NCI-H82 treated with DMSO at 0.1 percent for 48 hours (cell line): Measurements from ENCODE around the gene CSNK1G2.

Experiments used
- DNase-seq: peaks from one replicate; lab custom pipeline; 2025; ENCODE audit not compliant: unreplicated experiment; lab: John Stamatoyannopoulos, UW

The CSNK1G2 gene

GRCh38 chr19:1943661-1944087 is 2.7 kb downstream of the CSNK1G2 start:
- no peak for DNase-seq

GRCh38 chr19:1944088-1944915 is 3.3 kb downstream of the CSNK1G2 start:
- no peak for DNase-seq

GRCh38 chr19:1944916-1945561 is 4.1 kb downstream of the CSNK1G2 start:
- DNase-seq: no peak

- no peak for DNase-seq
These were observed 4.9 kb downstream of the CSNK1G2 start for GRCh38 chr19:1945899-1946298.

GRCh38 chr19:1947651-1948209 is 6.8 kb downstream of the CSNK1G2 start:
- DNase-seq: no peak

- DNase-seq: no peak
These were observed 8.5 kb downstream of the CSNK1G2 start for GRCh38 chr19:1949304-1950101.

GRCh38 chr19:1950640-1951039 is 9.7 kb downstream of the CSNK1G2 start:
- no peak for DNase-seq

GRCh38 chr19:1952635-1953034 is 11.7 kb downstream of the CSNK1G2 start:
- DNase-seq: no peak

- no peak for DNase-seq
These were observed 12.1 kb downstream of the CSNK1G2 start for GRCh38 chr19:1953037-1953436.

- DNase-seq: no peak
These were observed 12.6 kb downstream of the CSNK1G2 start for GRCh38 chr19:1953441-1954094.

- DNase-seq: no peak
These were observed 13.6 kb downstream of the CSNK1G2 start for GRCh38 chr19:1954532-1954933.

- no peak for DNase-seq
These were observed 14.5 kb downstream of the CSNK1G2 start for GRCh38 chr19:1955171-1956121.

- no peak for DNase-seq
These were observed 15.1 kb downstream of the CSNK1G2 start for GRCh38 chr19:1956122-1956494.

- DNase-seq: no peak
These were observed 16.0 kb downstream of the CSNK1G2 start for GRCh38 chr19:1956868-1957492.

GRCh38 chr19:1957562-1958248 is 16.7 kb downstream of the CSNK1G2 start:
- DNase-seq: no peak

GRCh38 chr19:1959928-1960589 is 19.1 kb downstream of the CSNK1G2 start:
- DNase-seq: no peak

- DNase-seq: no peak
These were observed 20.3 kb downstream of the CSNK1G2 start for GRCh38 chr19:1961000-1961883.
